ENCODE data around the gene GTF2E1.

The GTF2E1 gene

DNA sequence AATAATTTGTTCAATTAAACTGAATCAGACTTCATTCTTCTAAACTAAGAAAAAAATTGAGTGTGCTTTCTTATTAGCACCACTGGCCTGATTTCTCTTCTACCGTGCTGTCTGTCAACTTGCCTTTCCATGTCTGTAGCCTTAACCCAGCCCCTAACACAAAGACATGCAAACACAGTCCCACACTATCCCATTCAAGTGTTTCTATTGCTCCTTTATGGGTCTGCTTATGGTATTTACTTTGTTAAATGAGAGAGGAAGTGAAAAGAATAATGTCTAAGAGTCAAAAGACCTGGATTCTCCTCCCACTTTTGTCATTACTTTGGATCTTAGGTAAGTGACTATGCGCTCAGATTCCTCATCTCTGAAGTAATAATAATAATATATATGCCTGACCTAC, 55.3 kb downstream of the GTF2E1 start:
- DNase-seq = no peak
- no peak overlapping the region for H4K8ac ChIP-seq (ENCODE audit: low read length)
- H3K27me3 ChIP-seq (ENCODE audit: control insufficient read depth in 1 of 2, insufficient read depth in 1 of 2, low read length in 2 of 2) = no peaks in the 10 kb centered on the region
- H3K9me3 ChIP-seq (ENCODE audit: control insufficient read depth, low read length) = no peaks in the 10 kb centered on the region
- H3K4me3 ChIP-seq (ENCODE audit: insufficient read depth in 1 of 2, low read depth in 1 of 2, low read length in 2 of 2) = no peak overlapping the region
- H3K23ac ChIP-seq (ENCODE audit: low read length in 2 of 2) = no peak overlapping the region
- H3K79me1 ChIP-seq (replicated peaks; ENCODE audit: low read length, poor library complexity, severe bottlenecking) = no peaks in the 10 kb centered on the region
- WGBS = 62% methylated on average over 1 of the region's 2 CpGs
- H3K4me2 ChIP-seq (ENCODE audit: low read length, poor library complexity, severe bottlenecking) = no peak overlapping the region
- H2BK15ac ChIP-seq (ENCODE audit: low read depth, poor library complexity, severe bottlenecking) = no peak overlapping the region
- no peaks in the 10 kb centered on the region for H3K36me3 ChIP-seq (ENCODE audit: control insufficient read depth in 1 of 2, insufficient read depth in 2 of 2, low read depth in 1 of 2, low read length in 2 of 2)
- H3K9ac ChIP-seq (ENCODE audit: low read length) = no peak overlapping the region
- no peaks in the 10 kb centered on the region for H3K4me1 ChIP-seq (ENCODE audit: control insufficient read depth, insufficient read depth, low read depth, low read length)
- no peak overlapping the region for H4K91ac ChIP-seq (ENCODE audit: low read length)
- H2BK120ac ChIP-seq (ENCODE audit: low read depth, low read length) = no peak overlapping the region
- H3K27ac ChIP-seq (ENCODE audit: low read length, poor library complexity, severe bottlenecking) = no peak overlapping the region
- no peak overlapping the region for H2BK12ac ChIP-seq (ENCODE audit: low read length in 2 of 2)
- no peak overlapping the region for H3K4ac ChIP-seq (ENCODE audit: low read depth in 1 of 2, low read length in 2 of 2)
- H2BK5ac ChIP-seq (ENCODE audit: low read depth, low read length, poor library complexity, severe bottlenecking) = no peak overlapping the region
- no peak overlapping the region for H3K14ac ChIP-seq (ENCODE audit: low read length in 2 of 2)
- no peak overlapping the region for H2AK5ac ChIP-seq (ENCODE audit: low read length, severe bottlenecking)
- H2AFZ ChIP-seq (ENCODE audit: low read depth, low read length) = no peak overlapping the region
- no peak overlapping the region for H3K18ac ChIP-seq (ENCODE audit: low read depth in 1 of 2, low read length in 2 of 2)

GRCh38 chr3:120798346-120798745, 55.8 kb downstream of the GTF2E1 start:
- H4K8ac ChIP-seq (ENCODE audit: low read length) = no peak overlapping the region
- H3K23ac ChIP-seq (ENCODE audit: low read length in 2 of 2) = no peak overlapping the region
- no peak overlapping the region for H2AFZ ChIP-seq (ENCODE audit: low read depth, low read length)
- H2BK5ac ChIP-seq (ENCODE audit: low read depth, low read length, poor library complexity, severe bottlenecking) = no peak overlapping the region
- no peak overlapping the region for H4K91ac ChIP-seq (ENCODE audit: low read length)
- WGBS = 67% methylated on average over 1 of the region's 1 CpG
- H3K9me3 ChIP-seq (ENCODE audit: control insufficient read depth, low read length) = no peaks in the 10 kb centered on the region
- no peak overlapping the region for H2BK120ac ChIP-seq (ENCODE audit: low read depth, low read length)
- H3K36me3 ChIP-seq (ENCODE audit: control insufficient read depth in 1 of 2, insufficient read depth in 2 of 2, low read depth in 1 of 2, low read length in 2 of 2) = no peaks in the 10 kb centered on the region
- no peak overlapping the region for H3K18ac ChIP-seq (ENCODE audit: low read depth in 1 of 2, low read length in 2 of 2)
- no peak overlapping the region for H3K4me2 ChIP-seq (ENCODE audit: low read length, poor library complexity, severe bottlenecking)
- no peaks in the 10 kb centered on the region for H3K27me3 ChIP-seq (ENCODE audit: control insufficient read depth in 1 of 2, insufficient read depth in 1 of 2, low read length in 2 of 2)
- no peak overlapping the region for H3K27ac ChIP-seq (ENCODE audit: low read length, poor library complexity, severe bottlenecking)
- H2BK12ac ChIP-seq (ENCODE audit: low read length in 2 of 2) = no peak overlapping the region
- H2BK15ac ChIP-seq (ENCODE audit: low read depth, poor library complexity, severe bottlenecking) = no peak overlapping the region
- DNase-seq = no peak
- no peaks in the 10 kb centered on the region for H3K4me1 ChIP-seq (ENCODE audit: control insufficient read depth, insufficient read depth, low read depth, low read length)
- H2AK5ac ChIP-seq (ENCODE audit: low read length, severe bottlenecking) = no peak overlapping the region
- no peak overlapping the region for H3K4me3 ChIP-seq (ENCODE audit: insufficient read depth in 1 of 2, low read depth in 1 of 2, low read length in 2 of 2)
- no peak overlapping the region for H3K9ac ChIP-seq (ENCODE audit: low read length)
- H3K79me1 ChIP-seq (replicated peaks; ENCODE audit: low read length, poor library complexity, severe bottlenecking) = no peaks in the 10 kb centered on the region
- H3K14ac ChIP-seq (ENCODE audit: low read length in 2 of 2) = no peak overlapping the region
- no peak overlapping the region for H3K4ac ChIP-seq (ENCODE audit: low read depth in 1 of 2, low read length in 2 of 2)

GRCh38 chr3:120800625-120801024, 58.1 kb downstream of the GTF2E1 start:
- no peak overlapping the region for H3K9ac ChIP-seq (ENCODE audit: low read length)
- H2BK15ac ChIP-seq (ENCODE audit: low read depth, poor library complexity, severe bottlenecking) = no peak overlapping the region
- no peak for DNase-seq
- H3K27me3 ChIP-seq (ENCODE audit: control insufficient read depth in 1 of 2, insufficient read depth in 1 of 2, low read length in 2 of 2) = no peaks in the 10 kb centered on the region
- H2BK5ac ChIP-seq (ENCODE audit: low read depth, low read length, poor library complexity, severe bottlenecking) = no peak overlapping the region
- H3K4me1 ChIP-seq (ENCODE audit: control insufficient read depth, insufficient read depth, low read depth, low read length) = no peaks in the 10 kb centered on the region
- H4K91ac ChIP-seq (ENCODE audit: low read length) = no peak overlapping the region
- no peak overlapping the region for H3K23ac ChIP-seq (ENCODE audit: low read length in 2 of 2)
- no peak overlapping the region for H3K18ac ChIP-seq (ENCODE audit: low read depth in 1 of 2, low read length in 2 of 2)
- no peaks in the 10 kb centered on the region for H3K79me1 ChIP-seq (replicated peaks; ENCODE audit: low read length, poor library complexity, severe bottlenecking)
- no peak overlapping the region for H2AK5ac ChIP-seq (ENCODE audit: low read length, severe bottlenecking)
- no peak overlapping the region for H3K4me2 ChIP-seq (ENCODE audit: low read length, poor library complexity, severe bottlenecking)
- no peaks in the 10 kb centered on the region for H3K9me3 ChIP-seq (ENCODE audit: control insufficient read depth, low read length)
- H3K27ac ChIP-seq (ENCODE audit: low read length, poor library complexity, severe bottlenecking) = no peak overlapping the region
- no peak overlapping the region for H3K14ac ChIP-seq (ENCODE audit: low read length in 2 of 2)
- H2BK12ac ChIP-seq (ENCODE audit: low read length in 2 of 2) = no peak overlapping the region
- no peaks in the 10 kb centered on the region for H3K36me3 ChIP-seq (ENCODE audit: control insufficient read depth in 1 of 2, insufficient read depth in 2 of 2, low read depth in 1 of 2, low read length in 2 of 2)
- H2AFZ ChIP-seq (ENCODE audit: low read depth, low read length) = no peak overlapping the region
- no peak overlapping the region for H2BK120ac ChIP-seq (ENCODE audit: low read depth, low read length)
- H3K4me3 ChIP-seq (ENCODE audit: insufficient read depth in 1 of 2, low read depth in 1 of 2, low read length in 2 of 2) = no peak overlapping the region
- no peak overlapping the region for H3K4ac ChIP-seq (ENCODE audit: low read depth in 1 of 2, low read length in 2 of 2)
- no peak overlapping the region for H4K8ac ChIP-seq (ENCODE audit: low read length)

DNA sequence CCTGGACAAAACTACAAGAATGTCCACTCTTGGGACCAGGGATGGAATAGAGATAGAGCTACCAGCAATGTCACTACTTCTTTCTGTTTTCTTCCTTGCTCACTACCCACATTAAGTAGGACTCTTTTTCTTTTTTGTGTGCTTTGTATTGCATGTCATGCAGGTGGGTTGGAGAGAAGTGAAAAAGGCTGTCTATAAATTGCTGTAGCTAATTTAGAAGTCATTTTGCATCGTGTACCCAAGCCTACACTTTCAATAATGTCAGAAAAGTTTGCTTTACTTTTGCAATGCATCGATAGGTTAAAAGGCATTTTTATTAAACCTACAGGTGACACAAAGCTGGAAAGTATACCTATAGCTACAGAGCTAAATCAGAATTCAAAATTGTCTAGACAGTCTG, 58.9 kb downstream of the GTF2E1 start:
- H3K4me1 ChIP-seq (ENCODE audit: control insufficient read depth, insufficient read depth, low read depth, low read length) = no peaks in the 10 kb centered on the region
- no peak overlapping the region for H2AFZ ChIP-seq (ENCODE audit: low read depth, low read length)
- H2BK120ac ChIP-seq (ENCODE audit: low read depth, low read length) = no peak overlapping the region
- H2AK5ac ChIP-seq (ENCODE audit: low read length, severe bottlenecking) = no peak overlapping the region
- DNase-seq = no peak
- no peak overlapping the region for H4K91ac ChIP-seq (ENCODE audit: low read length)
- no peaks in the 10 kb centered on the region for H3K79me1 ChIP-seq (replicated peaks; ENCODE audit: low read length, poor library complexity, severe bottlenecking)
- no peak overlapping the region for H3K4me3 ChIP-seq (ENCODE audit: insufficient read depth in 1 of 2, low read depth in 1 of 2, low read length in 2 of 2)
- H3K27ac ChIP-seq (ENCODE audit: low read length, poor library complexity, severe bottlenecking) = no peak overlapping the region
- no peak overlapping the region for H3K9ac ChIP-seq (ENCODE audit: low read length)
- no peak overlapping the region for H3K4me2 ChIP-seq (ENCODE audit: low read length, poor library complexity, severe bottlenecking)
- 100% methylated on average over 1 of the region's 2 CpGs for WGBS
- no peak overlapping the region for H2BK12ac ChIP-seq (ENCODE audit: low read length in 2 of 2)
- H4K8ac ChIP-seq (ENCODE audit: low read length) = no peak overlapping the region
- no peak overlapping the region for H2BK5ac ChIP-seq (ENCODE audit: low read depth, low read length, poor library complexity, severe bottlenecking)
- no peaks in the 10 kb centered on the region for H3K9me3 ChIP-seq (ENCODE audit: control insufficient read depth, low read length)
- H3K23ac ChIP-seq (ENCODE audit: low read length in 2 of 2) = no peak overlapping the region
- no peaks in the 10 kb centered on the region for H3K27me3 ChIP-seq (ENCODE audit: control insufficient read depth in 1 of 2, insufficient read depth in 1 of 2, low read length in 2 of 2)
- no peak overlapping the region for H3K18ac ChIP-seq (ENCODE audit: low read depth in 1 of 2, low read length in 2 of 2)
- no peaks in the 10 kb centered on the region for H3K36me3 ChIP-seq (ENCODE audit: control insufficient read depth in 1 of 2, insufficient read depth in 2 of 2, low read depth in 1 of 2, low read length in 2 of 2)
- H3K14ac ChIP-seq (ENCODE audit: low read length in 2 of 2) = no peak overlapping the region
- H2BK15ac ChIP-seq (ENCODE audit: low read depth, poor library complexity, severe bottlenecking) = no peak overlapping the region
- no peak overlapping the region for H3K4ac ChIP-seq (ENCODE audit: low read depth in 1 of 2, low read length in 2 of 2)
